Measurements from ENCODE around the gene MPZL2.

- TF ChIP-seq CTCF (IDR thresholded peaks at IDR 0.05) (no peak), USF1 (CRISPR knock-in tag; IDR thresholded peaks at IDR 0.05) (no peak), MAX (CRISPR knock-in tag; IDR thresholded peaks at IDR 0.05) (no peak), NFYB (CRISPR knock-in tag; conservative IDR thresholded peaks at IDR 0.05; ENCODE audit: low read depth) (no peak), GABPB1 (CRISPR knock-in tag; IDR thresholded peaks at IDR 0.05) (no peak), ESRRA (CRISPR knock-in tag; IDR thresholded peaks at IDR 0.05; ENCODE audit: borderline replicate concordance) (no peak), ARID4B (CRISPR knock-in tag; IDR thresholded peaks at IDR 0.05; ENCODE audit: borderline replicate concordance) (no peak), PREB (CRISPR knock-in tag; IDR thresholded peaks at IDR 0.05; ENCODE audit: borderline replicate concordance) (no peak), ELF4 (CRISPR knock-in tag; IDR thresholded peaks at IDR 0.05; ENCODE audit: low read depth) (no peak)
Observed at GRCh38 chr11:118313242-118313641, 49.1 kb upstream of the MPZL2 start.

All from WTC11 (cell line).